Liver (tissue), 9 donors: Measurements from ENCODE around the gene NFKB1. TPM values are rescaled to one million over a fixed set of nuclear protein-coding genes. Genes with fewer than 3 reads are reported as not detected.

Experiments used
- DNase-seq: peaks from one replicate; pipeline ENCODE4 v3.0.0-alpha.2; 2017; ENCODE audit warnings: low spot score
- H3K27ac ChIP-seq, 2 donors: one replicate each; pipeline ENCODE4 v1.7.0; 2013; ENCODE audit warnings: inconsistent platforms in 2 of 2, low read length in 2 of 2, control low read depth in 1 of 2, low read depth in 1 of 2, mild to moderate bottlenecking in 1 of 2
- H3K27me3 ChIP-seq, 4 donors: one replicate each; pipeline versions ENCODE4 v1.6.1 to v1.7.0; 2013; ENCODE audit warnings: low read length in 3 of 4, inconsistent platforms in 1 of 4, mild to moderate bottlenecking in 1 of 4, moderate library complexity in 1 of 4; ENCODE audit not compliant: control insufficient read depth in 4 of 4, insufficient read depth in 4 of 4
- H3K36me3 ChIP-seq, 4 donors: one replicate each; pipeline versions ENCODE4 v1.6.1 to v1.7.0; 2013; ENCODE audit warnings: low read length in 3 of 4, mild to moderate bottlenecking in 3 of 4, low read depth in 1 of 4, moderate library complexity in 1 of 4; ENCODE audit not compliant: control insufficient read depth in 4 of 4, insufficient read depth in 3 of 4
- H3K4me1 ChIP-seq, 4 donors: one replicate each; pipeline versions ENCODE4 v1.6.1 to v1.7.0; 2013; ENCODE audit warnings: low read length in 3 of 4, mild to moderate bottlenecking in 3 of 4, moderate library complexity in 1 of 4; ENCODE audit not compliant: control insufficient read depth in 4 of 4, insufficient read depth in 4 of 4
- H3K4me3 ChIP-seq, 3 donors: one replicate each; pipeline versions ENCODE4 v1.6.1 to v1.7.0; 2013; ENCODE audit warnings: low read length in 3 of 3, control low read depth in 1 of 3, low read depth in 1 of 3, mild to moderate bottlenecking in 1 of 3
- H3K9ac ChIP-seq, 2 donors: one replicate each; pipeline ENCODE4 v1.7.0; 2013; ENCODE audit warnings: low read length in 2 of 2, mild to moderate bottlenecking in 2 of 2, moderate library complexity in 2 of 2, control low read depth in 1 of 2, low read depth in 1 of 2
- H3K9me3 ChIP-seq, 4 donors: one replicate each; pipeline versions ENCODE4 v1.6.1 to v1.7.0; 2013; ENCODE audit warnings: low read length in 3 of 4; ENCODE audit not compliant: control insufficient read depth in 4 of 4
- EGR1 ChIP-seq, 2 donors: IDR thresholded peaks; 2 replicates each; pipeline ENCODE4 v1.6.1; 2016 to 2018; ENCODE audit warnings: antibody characterized with exemption in 2 of 2, low read depth in 2 of 2
- FOXA1 ChIP-seq: IDR thresholded peaks from 2 replicates; pipeline ENCODE4 v1.6.1; 2016; ENCODE audit warnings: antibody characterized with exemption
- FOXA2 ChIP-seq: IDR thresholded peaks from 2 replicates; pipeline ENCODE4 v1.6.1; 2016; ENCODE audit warnings: antibody characterized with exemption
- GABPA ChIP-seq, 2 donors: IDR thresholded peaks in 1 of 2; conservative IDR thresholded peaks in 1 of 2; 2 replicates each; pipeline ENCODE4 v1.6.1; 2016; ENCODE audit warnings: antibody characterized with exemption in 2 of 2, mild to moderate bottlenecking in 1 of 2, moderate library complexity in 1 of 2
- HNF4A ChIP-seq, 2 donors: conservative IDR thresholded peaks; 2 replicates each; pipeline ENCODE4 v1.6.1; 2016; ENCODE audit warnings: antibody characterized with exemption in 2 of 2, mild to moderate bottlenecking in 2 of 2
- HNF4G ChIP-seq: IDR thresholded peaks from 2 replicates; pipeline ENCODE4 v1.6.1; 2016; ENCODE audit warnings: antibody characterized with exemption
- JUND ChIP-seq, 2 donors: IDR thresholded peaks; 2 replicates each; pipeline ENCODE4 v1.6.1; 2016; ENCODE audit warnings: antibody characterized with exemption in 2 of 2
- NR2F2 ChIP-seq: IDR thresholded peaks from 2 replicates; pipeline ENCODE4 v1.6.1; 2016; ENCODE audit warnings: antibody characterized with exemption
- RAD21 ChIP-seq, 2 donors: IDR thresholded peaks; 2 replicates each; pipeline ENCODE4 v1.6.1; 2016; ENCODE audit warnings: antibody characterized with exemption in 2 of 2, mild to moderate bottlenecking in 2 of 2
- RXRA ChIP-seq, 2 donors: IDR thresholded peaks; 2 replicates each; pipeline ENCODE4 v1.6.1; 2017 to 2018; ENCODE audit warnings: antibody characterized with exemption in 2 of 2, mild to moderate bottlenecking in 1 of 2
- SP1 ChIP-seq: IDR thresholded peaks from 2 replicates; pipeline ENCODE4 v1.6.1; 2018; ENCODE audit warnings: antibody characterized with exemption, mild to moderate bottlenecking
- TAF1 ChIP-seq: conservative IDR thresholded peaks from 2 replicates; pipeline ENCODE4 v1.6.1; 2016; ENCODE audit warnings: antibody characterized with exemption, mild to moderate bottlenecking
- YY1 ChIP-seq: IDR thresholded peaks from 2 replicates; pipeline ENCODE4 v1.6.1; 2016; ENCODE audit warnings: antibody characterized with exemption, mild to moderate bottlenecking
- WGBS: extraction: QIAGEN DNeasy Blood & Tissue Kit; methylation state at CpG from one replicate; pipeline ENCODE4 v1.1.7; 2013; 5-methylcytosine and 5-hydroxymethylcytosine counted together
- polyA plus RNA-seq, 2 donors: library from polyadenylated mRNA; stranded (reverse) in 1 of 2; unstranded in 1 of 2; fragments of 200-250 nt in 1 of 2; fragments of >200 nt in 1 of 2; fragmentation: Nextera tagmentation in 1 of 2; extraction: Ambion mirVana in 1 of 2; gene quantifications; one replicate each; pipeline versions ENCODE4 v1.2.1 to v1.2.3, GENCODE V29; 2013 to 2015
- total RNA-seq, 2 donors: library from RNA; depleted of rRNA; stranded (reverse); fragments of >200 nt; gene quantifications; one replicate each; pipeline ENCODE4 v1.2.3, GENCODE V29; 2014
- TF ChIP-seq, protein P1 (sequence below): fragments of 150-350 bp; IDR thresholded peaks from 2 replicates; pipeline ENCODE4 v1.5.1; 2017; ENCODE audit warnings: improper control_type of control experiment, low read depth, low read length; ENCODE audit not compliant: missing input control
- TF ChIP-seq, protein P2 (sequence below): IDR thresholded peaks from 2 replicates; pipeline ENCODE4 v1.6.1; 2016; ENCODE audit warnings: antibody characterized with exemption
- TF ChIP-seq, protein P3 (sequence below): IDR thresholded peaks from 2 replicates; pipeline ENCODE4 v1.6.1; 2016; ENCODE audit warnings: antibody characterized with exemption, mild to moderate bottlenecking
- TF ChIP-seq, protein P4 (sequence below): IDR thresholded peaks from 2 replicates; pipeline ENCODE4 v1.6.1; 2016; ENCODE audit warnings: antibody characterized with exemption
- TF ChIP-seq, protein P5 (sequence below): IDR thresholded peaks from 2 replicates; pipeline ENCODE4 v1.6.1; 2016; ENCODE audit warnings: antibody characterized with exemption
- donor health status: healthy.
- donor health status: healthy.
- donor health status: healthy.
- donor health status: healthy.
- donor health status: healthy.

Gene NFKB1
- total and polyA plus RNA-seq, 4 donors = 5.1 to 23.0 (median 13.4) TPM

DNA sequence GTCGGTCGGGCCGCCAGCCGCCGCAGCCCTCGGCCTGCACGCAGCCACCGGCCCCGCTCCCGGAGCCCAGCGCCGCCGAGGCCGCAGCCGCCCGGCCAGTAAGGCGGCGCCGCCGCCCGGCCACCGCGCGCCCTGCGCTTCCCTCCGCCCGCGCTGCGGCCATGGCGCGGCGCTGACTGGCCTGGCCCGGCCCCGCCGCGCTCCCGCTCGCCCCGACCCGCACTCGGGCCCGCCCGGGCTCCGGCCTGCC is 213 bp downstream of the NFKB1 start (continued):
- TF ChIP-seq JUND (IDR thresholded peaks at IDR 0.05) (no peak), SP1 (no peak), YY1 (no peak), TAF1 (no peak)

DNA sequence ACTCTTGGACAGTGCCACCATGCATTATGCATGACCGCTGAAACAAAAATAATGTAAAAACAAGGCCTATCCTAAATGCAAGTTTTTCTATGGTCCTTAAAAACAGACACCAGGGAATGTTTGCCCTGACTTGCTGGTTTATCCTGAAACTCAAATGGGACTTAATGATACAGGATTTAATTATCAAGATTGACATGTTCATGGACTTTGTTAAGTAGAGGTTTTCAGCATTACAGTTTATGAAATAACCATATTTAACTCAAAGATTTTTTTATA is 1.3 kb downstream of the NFKB1 start:
- Histone ChIP-seq H3K4me1 (peaks cover 7 to 30% (median 25%) of the 10 kb centered on the region in 4 donors), H3K9ac (peak overlapping the region; percentile 90 to 96), H3K4me3 (peak overlapping the region; percentile 68 to 100 (median 92)), H3K27me3 (no peaks in the 10 kb centered on the region), H3K27ac (peak overlapping the region; percentile 94 to 98), H3K36me3 (no peaks in the 10 kb centered on the region), H3K9me3 (no peaks in the 10 kb centered on the region)
- TF ChIP-seq, protein P1, sequence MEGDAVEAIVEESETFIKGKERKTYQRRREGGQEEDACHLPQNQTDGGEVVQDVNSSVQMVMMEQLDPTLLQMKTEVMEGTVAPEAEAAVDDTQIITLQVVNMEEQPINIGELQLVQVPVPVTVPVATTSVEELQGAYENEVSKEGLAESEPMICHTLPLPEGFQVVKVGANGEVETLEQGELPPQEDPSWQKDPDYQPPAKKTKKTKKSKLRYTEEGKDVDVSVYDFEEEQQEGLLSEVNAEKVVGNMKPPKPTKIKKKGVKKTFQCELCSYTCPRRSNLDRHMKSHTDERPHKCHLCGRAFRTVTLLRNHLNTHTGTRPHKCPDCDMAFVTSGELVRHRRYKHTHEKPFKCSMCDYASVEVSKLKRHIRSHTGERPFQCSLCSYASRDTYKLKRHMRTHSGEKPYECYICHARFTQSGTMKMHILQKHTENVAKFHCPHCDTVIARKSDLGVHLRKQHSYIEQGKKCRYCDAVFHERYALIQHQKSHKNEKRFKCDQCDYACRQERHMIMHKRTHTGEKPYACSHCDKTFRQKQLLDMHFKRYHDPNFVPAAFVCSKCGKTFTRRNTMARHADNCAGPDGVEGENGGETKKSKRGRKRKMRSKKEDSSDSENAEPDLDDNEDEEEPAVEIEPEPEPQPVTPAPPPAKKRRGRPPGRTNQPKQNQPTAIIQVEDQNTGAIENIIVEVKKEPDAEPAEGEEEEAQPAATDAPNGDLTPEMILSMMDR = no peak
- no peak for TF ChIP-seq HNF4G
- no peak for TF ChIP-seq FOXA2
- TF ChIP-seq JUND (IDR thresholded peaks at IDR 0.05) = no peak
- no peak for TF ChIP-seq SP1
- TF ChIP-seq, protein P2, sequence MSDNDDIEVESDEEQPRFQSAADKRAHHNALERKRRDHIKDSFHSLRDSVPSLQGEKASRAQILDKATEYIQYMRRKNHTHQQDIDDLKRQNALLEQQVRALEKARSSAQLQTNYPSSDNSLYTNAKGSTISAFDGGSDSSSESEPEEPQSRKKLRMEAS = no peak
- no peak for TF ChIP-seq GABPA (IDR thresholded peaks at IDR 0.05 in 1 of 2, conservative IDR thresholded peaks at IDR 0.05 in 1 of 2)
- no peak for TF ChIP-seq RAD21 (IDR thresholded peaks at IDR 0.05)
- TF ChIP-seq, protein P3, sequence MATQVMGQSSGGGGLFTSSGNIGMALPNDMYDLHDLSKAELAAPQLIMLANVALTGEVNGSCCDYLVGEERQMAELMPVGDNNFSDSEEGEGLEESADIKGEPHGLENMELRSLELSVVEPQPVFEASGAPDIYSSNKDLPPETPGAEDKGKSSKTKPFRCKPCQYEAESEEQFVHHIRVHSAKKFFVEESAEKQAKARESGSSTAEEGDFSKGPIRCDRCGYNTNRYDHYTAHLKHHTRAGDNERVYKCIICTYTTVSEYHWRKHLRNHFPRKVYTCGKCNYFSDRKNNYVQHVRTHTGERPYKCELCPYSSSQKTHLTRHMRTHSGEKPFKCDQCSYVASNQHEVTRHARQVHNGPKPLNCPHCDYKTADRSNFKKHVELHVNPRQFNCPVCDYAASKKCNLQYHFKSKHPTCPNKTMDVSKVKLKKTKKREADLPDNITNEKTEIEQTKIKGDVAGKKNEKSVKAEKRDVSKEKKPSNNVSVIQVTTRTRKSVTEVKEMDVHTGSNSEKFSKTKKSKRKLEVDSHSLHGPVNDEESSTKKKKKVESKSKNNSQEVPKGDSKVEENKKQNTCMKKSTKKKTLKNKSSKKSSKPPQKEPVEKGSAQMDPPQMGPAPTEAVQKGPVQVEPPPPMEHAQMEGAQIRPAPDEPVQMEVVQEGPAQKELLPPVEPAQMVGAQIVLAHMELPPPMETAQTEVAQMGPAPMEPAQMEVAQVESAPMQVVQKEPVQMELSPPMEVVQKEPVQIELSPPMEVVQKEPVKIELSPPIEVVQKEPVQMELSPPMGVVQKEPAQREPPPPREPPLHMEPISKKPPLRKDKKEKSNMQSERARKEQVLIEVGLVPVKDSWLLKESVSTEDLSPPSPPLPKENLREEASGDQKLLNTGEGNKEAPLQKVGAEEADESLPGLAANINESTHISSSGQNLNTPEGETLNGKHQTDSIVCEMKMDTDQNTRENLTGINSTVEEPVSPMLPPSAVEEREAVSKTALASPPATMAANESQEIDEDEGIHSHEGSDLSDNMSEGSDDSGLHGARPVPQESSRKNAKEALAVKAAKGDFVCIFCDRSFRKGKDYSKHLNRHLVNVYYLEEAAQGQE = no peak
- no peak for TF ChIP-seq EGR1 (IDR thresholded peaks at IDR 0.05; ENCODE audit: low read depth in 2 of 2)
- TF ChIP-seq FOXA1 = no peak
- no peak for TF ChIP-seq YY1
- TF ChIP-seq RXRA (IDR thresholded peaks at IDR 0.05) = no peak
- TF ChIP-seq HNF4A (conservative IDR thresholded peaks at IDR 0.05) = no peak
- TF ChIP-seq, protein P4, sequence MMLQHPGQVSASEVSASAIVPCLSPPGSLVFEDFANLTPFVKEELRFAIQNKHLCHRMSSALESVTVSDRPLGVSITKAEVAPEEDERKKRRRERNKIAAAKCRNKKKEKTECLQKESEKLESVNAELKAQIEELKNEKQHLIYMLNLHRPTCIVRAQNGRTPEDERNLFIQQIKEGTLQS = no peak
- no peak for TF ChIP-seq NR2F2
- no peak for TF ChIP-seq TAF1
- TF ChIP-seq, protein P5, sequence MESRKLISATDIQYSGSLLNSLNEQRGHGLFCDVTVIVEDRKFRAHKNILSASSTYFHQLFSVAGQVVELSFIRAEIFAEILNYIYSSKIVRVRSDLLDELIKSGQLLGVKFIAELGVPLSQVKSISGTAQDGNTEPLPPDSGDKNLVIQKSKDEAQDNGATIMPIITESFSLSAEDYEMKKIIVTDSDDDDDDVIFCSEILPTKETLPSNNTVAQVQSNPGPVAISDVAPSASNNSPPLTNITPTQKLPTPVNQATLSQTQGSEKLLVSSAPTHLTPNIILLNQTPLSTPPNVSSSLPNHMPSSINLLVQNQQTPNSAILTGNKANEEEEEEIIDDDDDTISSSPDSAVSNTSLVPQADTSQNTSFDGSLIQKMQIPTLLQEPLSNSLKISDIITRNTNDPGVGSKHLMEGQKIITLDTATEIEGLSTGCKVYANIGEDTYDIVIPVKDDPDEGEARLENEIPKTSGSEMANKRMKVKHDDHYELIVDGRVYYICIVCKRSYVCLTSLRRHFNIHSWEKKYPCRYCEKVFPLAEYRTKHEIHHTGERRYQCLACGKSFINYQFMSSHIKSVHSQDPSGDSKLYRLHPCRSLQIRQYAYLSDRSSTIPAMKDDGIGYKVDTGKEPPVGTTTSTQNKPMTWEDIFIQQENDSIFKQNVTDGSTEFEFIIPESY = no peak
- DNase-seq = no peak
- WGBS = 5% methylated on average over 1 of the region's 1 CpG
